Spleen (tissue), 11 donors: Measurements from ENCODE around the gene RALGDS. TPM values are rescaled to one million over a fixed set of nuclear protein-coding genes. Genes with fewer than 3 reads are reported as not detected.

ENCODE experiments used
- DNase-seq: peaks from one replicate; pipeline ENCODE4 v3.0.0-alpha.2; 2020
- H3K27ac ChIP-seq, 8 donors: fragments of 200-600 bp; sonication (generic) in 7 of 8; 1 replicate in 4 of 8; 2 replicates in 4 of 8; pipeline versions ENCODE4 v1.5.0 to v1.8.0; 2016 to 2021; ENCODE audit warnings: inconsistent platforms in 4 of 8, mild to moderate bottlenecking in 4 of 8, moderate library complexity in 1 of 8
- H3K27me3 ChIP-seq, 7 donors: fragments of 200-600 bp; sonication (generic) in 6 of 7; replicated peaks in 1 of 7; 1 replicate in 4 of 7; 2 replicates in 3 of 7; pipeline versions ENCODE4 v1.5.0 to v1.8.0; 2016 to 2021; ENCODE audit warnings: inconsistent platforms in 3 of 7, mild to moderate bottlenecking in 1 of 7
- H3K36me3 ChIP-seq, 6 donors: fragments of 200-600 bp; sonication (generic) in 5 of 6; 1 replicate in 4 of 6; 2 replicates in 2 of 6; pipeline versions ENCODE4 v1.5.0 to v1.8.0; 2016 to 2021; ENCODE audit warnings: inconsistent platforms in 2 of 6
- H3K4me1 ChIP-seq, 6 donors: fragments of 200-600 bp; sonication (generic) in 5 of 6; 1 replicate in 3 of 6; 2 replicates in 3 of 6; pipeline versions ENCODE4 v1.5.0 to v1.8.0; 2016 to 2021; ENCODE audit warnings: inconsistent platforms in 3 of 6
- H3K4me3 ChIP-seq, 8 donors: fragments of 200-600 bp; sonication (generic) in 7 of 8; 1 replicate in 4 of 8; 2 replicates in 4 of 8; pipeline versions ENCODE4 v1.5.0 to v1.8.0; 2016 to 2021; ENCODE audit warnings: inconsistent platforms in 4 of 8, mild to moderate bottlenecking in 4 of 8, moderate library complexity in 2 of 8
- H3K9me3 ChIP-seq, 8 donors: fragments of 200-600 bp; sonication (generic) in 7 of 8; 1 replicate in 4 of 8; 2 replicates in 4 of 8; pipeline versions ENCODE4 v1.5.0 to v1.8.0; 2016 to 2021; ENCODE audit warnings: inconsistent platforms in 4 of 8
- CTCF ChIP-seq, 11 experiments: fragments of 200-600 bp in 7 of 11; fragments of 450-650 bp in 4 of 11; sonication (generic) in 4 of 11; IDR thresholded peaks in 8 of 11; conservative IDR thresholded peaks in 3 of 11; 1 replicate in 7 of 11; 2 replicates in 4 of 11; pipeline versions ENCODE4 v1.4.0 to v1.8.0; 2016 to 2021; ENCODE audit warnings: antibody characterized with exemption in 11 of 11, inconsistent platforms in 4 of 11, mild to moderate bottlenecking in 1 of 11
- POLR2A ChIP-seq, 3 donors: fragments of 450-650 bp; IDR thresholded peaks; one replicate each; pipeline ENCODE4 v1.5.1; 2017; ENCODE audit warnings: antibody characterized with exemption in 3 of 3, mild to moderate bottlenecking in 1 of 3
- POLR2AphosphoS5 ChIP-seq, 3 donors: sonication (generic); formaldehyde crosslinking; IDR thresholded peaks; one replicate each; pipeline ENCODE4 v1.5.1; 2017; ENCODE audit warnings: antibody characterized with exemption in 3 of 3
- WGBS, 5 donors: extraction: QIAGEN DNeasy Blood & Tissue Kit in 3 of 5; methylation state at CpG; one replicate each; pipeline versions ENCODE4 v1.1.5 to v1.1.7; 2013 to 2018; 5-methylcytosine and 5-hydroxymethylcytosine counted together
- intact Hi-C: fragments of 100-400 bp; cut with DNase I; formaldehyde crosslinking; loops from one replicate; pipeline ENCODE4 v1.15.0; 2023; ENCODE audit warnings: low total_unique reads
- polyA plus RNA-seq, 3 donors: library from polyadenylated mRNA; stranded (reverse); fragments of 200-250 nt; gene quantifications; one replicate each; pipeline ENCODE4 v1.2.1, GENCODE V29; 2013
- total RNA-seq, 7 donors: library from RNA; depleted of rRNA in 3 of 7; stranded (reverse); fragments of >200 nt in 3 of 7; fragmentation: NEBNext Ultra II Directional in 4 of 7; extraction: Animal tissue kit (Norgen Biotek cat#: 25700) in 4 of 7; gene quantifications; one replicate each; pipeline versions ENCODE4 v1.1.0 to v1.2.1, GENCODE V29; 2016 to 2021
- donor health status: healthy with polysubstance abuse.
- donor health status: DM: no; HTN: no; CAD: no; lungs with moderate emphysema.
- donor health status: DM: no; HTN: no; CAD: no.
- donor health status: Bipolar disorder and iron deficiency.
- donor health status: healthy.
- donor health status: DM: no; HTN: no; CAD: no.
- donor health status: DM: yes; HTN: yes; CAD: no.

RALGDS gene
- total and polyA plus RNA-seq, 10 donors: 21.3 to 74.3 (median 55.8) TPM

GRCh38 chr9:133124907-133125275, 3.9 kb upstream of the RALGDS start:
- 65 to 85% (median 72%) methylated on average over 2 of the region's 2 CpGs for WGBS, 5 donors

GRCh38 chr9:133124123-133124906, 3.3 kb upstream of the RALGDS start:
- Histone ChIP-seq H3K27me3 (no peaks in the 10 kb centered on the region), H3K36me3 (no peaks in the 10 kb centered on the region), H3K27ac (peak overlapping the region in 5 of 8 donors; percentile 69 to 96 (median 88)), H3K9me3 (no peaks in the 10 kb centered on the region), H3K4me1 (peaks cover 44 to 93% (median 84%) of the 10 kb centered on the region in 6 donors), H3K4me3 (no peak overlapping the region)
- 75 to 89% (median 83%) methylated on average over 8 of the region's 8 CpGs for WGBS, 5 donors
- no peak for TF ChIP-seq POLR2A (IDR thresholded peaks at IDR 0.05)
- TF ChIP-seq CTCF (IDR thresholded peaks at IDR 0.05 in 8 of 11, conservative IDR thresholded peaks at IDR 0.05 in 3 of 11): no peak
- TF ChIP-seq POLR2AphosphoS5 (IDR thresholded peaks at IDR 0.05): no peak
- DNase-seq: no peak
- intact Hi-C loops: no loop called here

More at GRCh38 chr9:133124907-133125275, 3.9 kb upstream of the RALGDS start:
- intact Hi-C loops: no loop called here
- H3K36me3 ChIP-seq: no peaks in the 10 kb centered on the region
- H3K4me3 ChIP-seq: no peak overlapping the region
- H3K27me3 ChIP-seq: no peaks in the 10 kb centered on the region
- H3K27ac ChIP-seq: peak overlapping the region in 6 of 8 donors; percentile 69 to 96 (median 81)
- TF ChIP-seq CTCF (IDR thresholded peaks at IDR 0.05 in 8 of 11, conservative IDR thresholded peaks at IDR 0.05 in 3 of 11): no peak
- no peak for TF ChIP-seq POLR2AphosphoS5 (IDR thresholded peaks at IDR 0.05)
- TF ChIP-seq POLR2A (IDR thresholded peaks at IDR 0.05): no peak
- H3K9me3 ChIP-seq: no peaks in the 10 kb centered on the region
- peaks cover 38 to 93% (median 82%) of the 10 kb centered on the region in 6 donors for H3K4me1 ChIP-seq
- DNase-seq: no peak

- no peaks in the 10 kb centered on the region for H3K36me3 ChIP-seq
- WGBS, 5 donors: 59 to 75% (median 70%) methylated on average over 19 of the region's 19 CpGs
- H3K4me1 ChIP-seq: peaks cover 56 to 93% (median 88%) of the 10 kb centered on the region in 6 donors
- H3K9me3 ChIP-seq: no peaks in the 10 kb centered on the region
- no peak for DNase-seq
- TF ChIP-seq CTCF (IDR thresholded peaks at IDR 0.05 in 8 of 11, conservative IDR thresholded peaks at IDR 0.05 in 3 of 11) (no peak), POLR2AphosphoS5 (IDR thresholded peaks at IDR 0.05) (no peak), POLR2A (IDR thresholded peaks at IDR 0.05) (no peak)
- peak overlapping the region in 7 of 8 donors; percentile 83 to 95 (median 92) for H3K27ac ChIP-seq
- H3K4me3 ChIP-seq: no peak overlapping the region
- no peaks in the 10 kb centered on the region for H3K27me3 ChIP-seq
- intact Hi-C loops: no loop called here
Measured at GRCh38 chr9:133122935-133123611, 2.0 kb upstream of the RALGDS start.

- WGBS, 5 donors: 58 to 75% (median 65%) methylated on average over 4 of the region's 4 CpGs
- Histone ChIP-seq H3K4me3 (peak overlapping the region in 1 of 8 donors; percentile 90), H3K27ac (peak overlapping the region in 7 of 8 donors; percentile 83 to 95 (median 92)), H3K4me1 (peaks cover 61 to 93% (median 88%) of the 10 kb centered on the region in 6 donors), H3K9me3 (no peaks in the 10 kb centered on the region), H3K27me3 (no peaks in the 10 kb centered on the region), H3K36me3 (no peaks in the 10 kb centered on the region)
- no peak for TF ChIP-seq CTCF (IDR thresholded peaks at IDR 0.05 in 8 of 11, conservative IDR thresholded peaks at IDR 0.05 in 3 of 11)
- TF ChIP-seq POLR2A (IDR thresholded peaks at IDR 0.05): no peak
- no peak for TF ChIP-seq POLR2AphosphoS5 (IDR thresholded peaks at IDR 0.05)
- no peak for DNase-seq
- intact Hi-C loops: no loop called here
Measured at GRCh38 chr9:133122605-133122934, 1.5 kb upstream of the RALGDS start.
